CD4-positive, alpha-beta T cell (primary cell): ENCODE results near the gene TFPI. TPM values are rescaled to one million over a fixed set of nuclear protein-coding genes. Genes with fewer than 3 reads are reported as not detected.

Experiments
- ATAC-seq: fragments of 200-7000 bp; cut with Tn5 transposase; one replicate; pipeline ENCODE4 v1.10.0; 2022; ENCODE audit warnings: mild to moderate bottlenecking; ENCODE audit not compliant: poor library complexity
- CTCF ChIA-PET: fragments of 350-600 bp; sonication (Branson Sonifier 250); formaldehyde crosslinking; loops from one replicate; lab custom pipeline; 2021; ENCODE audit warnings: antibody characterized with exemption, inconsistent platforms; lab: Charles Lee
- POLR2A ChIA-PET: fragments of 350-600 bp; sonication (Branson Sonifier 250); formaldehyde crosslinking; loops from one replicate; lab custom pipeline; 2021; ENCODE audit warnings: antibody characterized with exemption, inconsistent platforms; lab: Charles Lee
- DNase-seq, 14 experiments: peaks; one replicate each; pipeline ENCODE4 v3.0.0-alpha.2; 2013 to 2020; ENCODE audit warnings: mixed read lengths in 2 of 14
- H3K27ac ChIP-seq, 2 donors: one replicate each; pipeline versions ENCODE4 v1.5.1 to v1.7.0; 2013; ENCODE audit warnings: low read length in 2 of 2, low read depth in 1 of 2, mild to moderate bottlenecking in 1 of 2
- H3K27me3 ChIP-seq, 2 experiments: 1 replicate in 1 of 2; 2 replicates in 1 of 2; pipeline versions ENCODE4 v1.6.1 to v1.7.0; 2013; ENCODE audit warnings: low read length in 2 of 2, control low read depth in 1 of 2, mild to moderate bottlenecking in 1 of 2, moderate library complexity in 1 of 2; ENCODE audit not compliant: insufficient read depth in 2 of 2, control insufficient read depth in 1 of 2
- H3K36me3 ChIP-seq: one replicate; pipeline ENCODE4 v1.6.1; 2013; ENCODE audit warnings: low read length, control low read depth; ENCODE audit not compliant: insufficient read depth
- H3K4me1 ChIP-seq: one replicate; pipeline ENCODE4 v1.6.1; 2013; ENCODE audit warnings: low read length, control low read depth; ENCODE audit not compliant: insufficient read depth
- H3K4me3 ChIP-seq: one replicate; pipeline ENCODE4 v1.5.1; 2013; ENCODE audit warnings: mild to moderate bottlenecking, low read length, moderate library complexity
- H3K9me3 ChIP-seq, 2 experiments: 1 replicate in 1 of 2; 2 replicates in 1 of 2; pipeline versions ENCODE4 v1.6.1 to v1.7.0; 2013; ENCODE audit warnings: low read length in 2 of 2, mild to moderate bottlenecking in 2 of 2, control low read depth in 1 of 2, moderate library complexity in 1 of 2; ENCODE audit not compliant: control insufficient read depth in 1 of 2, insufficient read depth in 1 of 2
- H3K27ac Mint-ChIP-seq: one replicate; pipeline ENCODE4 v1.8.0; 2020; ENCODE audit warnings: mixed read lengths
- H3K27me3 Mint-ChIP-seq: one replicate; pipeline ENCODE4 v1.8.0; 2021; ENCODE audit warnings: mixed read lengths
- H3K36me3 Mint-ChIP-seq: one replicate; pipeline ENCODE4 v1.8.0; 2021; ENCODE audit warnings: low read depth, mixed read lengths
- H3K4me1 Mint-ChIP-seq: one replicate; pipeline ENCODE4 v1.8.0; 2021; ENCODE audit warnings: low read depth, mixed read lengths
- H3K4me3 Mint-ChIP-seq: one replicate; pipeline ENCODE4 v1.8.0; 2020; ENCODE audit warnings: mild to moderate bottlenecking, mixed read lengths
- H3K9me3 Mint-ChIP-seq: one replicate; pipeline ENCODE4 v1.8.0; 2020; ENCODE audit warnings: mixed read lengths
- intact Hi-C, 2 experiments: fragments of 100-400 bp; cut with DNase I in 1 of 2; cut with micrococcal nuclease in 1 of 2; formaldehyde crosslinking; loops; one replicate each; pipeline versions ENCODE4 v1.15.1 to v1.9.0; 2023 to 2025; cut with DNase I, micrococcal nuclease
- total RNA-seq, 174 experiments: library from RNA in 2 of 174; stranded (reverse) in 2 of 174; gene quantifications; one replicate each; pipeline ENCODE4 v1.2.3 and lab custom pipeline; 2021 to 2026
- TF ChIP-seq, protein P1 (sequence below): fragments of 200-600 bp; IDR thresholded peaks from one replicate; pipeline ENCODE4 v1.8.0; 2022; ENCODE audit warnings: antibody characterized with exemption, mild to moderate bottlenecking

The TFPI gene
- total RNA-seq, 2 experiments from 2014 or later = 0.17 TPM; not detected in 1

- CTCF ChIA-PET = no interaction called here
- ATAC-seq = no peak
- Mint-ChIP-seq H3K4me1 (peaks cover 5% of the 10 kb centered on the region), H3K27me3 (peaks cover 10% of the 10 kb centered on the region), H3K4me3 (no peak overlapping the region), H3K27ac (no peak overlapping the region), H3K9me3 (peaks cover 3% of the 10 kb centered on the region), H3K36me3 (no peaks in the 10 kb centered on the region)
- TF ChIP-seq, protein P1, sequence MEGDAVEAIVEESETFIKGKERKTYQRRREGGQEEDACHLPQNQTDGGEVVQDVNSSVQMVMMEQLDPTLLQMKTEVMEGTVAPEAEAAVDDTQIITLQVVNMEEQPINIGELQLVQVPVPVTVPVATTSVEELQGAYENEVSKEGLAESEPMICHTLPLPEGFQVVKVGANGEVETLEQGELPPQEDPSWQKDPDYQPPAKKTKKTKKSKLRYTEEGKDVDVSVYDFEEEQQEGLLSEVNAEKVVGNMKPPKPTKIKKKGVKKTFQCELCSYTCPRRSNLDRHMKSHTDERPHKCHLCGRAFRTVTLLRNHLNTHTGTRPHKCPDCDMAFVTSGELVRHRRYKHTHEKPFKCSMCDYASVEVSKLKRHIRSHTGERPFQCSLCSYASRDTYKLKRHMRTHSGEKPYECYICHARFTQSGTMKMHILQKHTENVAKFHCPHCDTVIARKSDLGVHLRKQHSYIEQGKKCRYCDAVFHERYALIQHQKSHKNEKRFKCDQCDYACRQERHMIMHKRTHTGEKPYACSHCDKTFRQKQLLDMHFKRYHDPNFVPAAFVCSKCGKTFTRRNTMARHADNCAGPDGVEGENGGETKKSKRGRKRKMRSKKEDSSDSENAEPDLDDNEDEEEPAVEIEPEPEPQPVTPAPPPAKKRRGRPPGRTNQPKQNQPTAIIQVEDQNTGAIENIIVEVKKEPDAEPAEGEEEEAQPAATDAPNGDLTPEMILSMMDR = no peak
- no peaks in the 10 kb centered on the region for H3K9me3 ChIP-seq
- intact Hi-C loops = no loop called here
- H3K36me3 ChIP-seq = no peaks in the 10 kb centered on the region
- no peak for DNase-seq
- H3K27ac ChIP-seq = no peak overlapping the region
- H3K4me3 ChIP-seq = no peak overlapping the region
- POLR2A ChIA-PET = no interaction called here
- H3K27me3 ChIP-seq = no peaks in the 10 kb centered on the region
- no peaks in the 10 kb centered on the region for H3K4me1 ChIP-seq
Observed at GRCh38 chr2:187554704-187555082, 458 bp upstream of the TFPI start.

DNA sequence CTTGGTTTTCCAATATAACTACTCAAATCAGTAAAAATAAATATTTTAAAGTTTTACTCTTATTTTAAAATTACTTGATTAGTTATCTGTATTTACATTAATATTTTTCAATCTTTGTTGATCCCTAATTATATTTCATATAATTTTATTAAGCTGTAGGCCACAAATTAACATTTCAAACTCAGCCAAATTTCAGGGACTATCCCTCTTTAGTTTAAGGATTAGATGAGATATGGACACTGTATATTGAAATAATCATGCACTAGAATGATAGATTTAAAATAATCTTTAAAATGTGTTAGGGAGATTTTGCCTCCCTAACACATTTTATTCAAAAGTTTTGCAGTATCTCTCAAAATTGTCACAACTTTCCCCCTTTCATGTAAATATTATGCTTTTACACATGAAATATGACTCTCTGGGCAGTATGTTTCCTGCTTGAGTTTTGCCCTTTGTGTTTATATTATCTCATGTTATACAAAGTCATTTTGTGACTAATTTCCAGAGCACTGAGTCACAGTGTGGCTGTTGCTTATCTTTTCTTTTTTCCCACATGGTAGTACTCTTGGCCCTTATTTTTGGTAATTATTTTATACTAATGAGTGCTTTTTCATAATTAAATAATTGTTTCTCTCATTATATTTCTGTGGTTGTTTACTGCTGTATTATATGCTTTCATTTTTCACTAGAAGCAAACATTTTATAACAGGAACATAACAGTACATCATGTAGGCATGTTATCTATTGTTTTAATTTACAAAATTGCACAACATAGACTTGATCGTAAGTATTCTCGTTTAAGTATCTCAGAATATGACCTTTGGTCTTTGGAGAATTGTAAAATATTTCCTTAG lies 1.2 kb downstream of the TFPI start:
- peak in 2 of 14 experiments; percentile 4 to 8 for DNase-seq
- Histone ChIP-seq H3K4me1 (no peaks in the 10 kb centered on the region), H3K36me3 (no peaks in the 10 kb centered on the region), H3K27ac (no peak overlapping the region), H3K27me3 (no peaks in the 10 kb centered on the region), H3K4me3 (no peak overlapping the region), H3K9me3 (no peaks in the 10 kb centered on the region)
- CTCF ChIA-PET = no interaction called here
- Mint-ChIP-seq H3K27me3 (peaks cover 10% of the 10 kb centered on the region), H3K9me3 (peaks cover 3% of the 10 kb centered on the region), H3K4me1 (peaks cover 5% of the 10 kb centered on the region), H3K27ac (no peak overlapping the region), H3K36me3 (no peaks in the 10 kb centered on the region), H3K4me3 (no peak overlapping the region)
- intact Hi-C loops = no loop called here
- POLR2A ChIA-PET = no interaction called here
- TF ChIP-seq, protein P1 = no peak
- ATAC-seq = no peak

DNA sequence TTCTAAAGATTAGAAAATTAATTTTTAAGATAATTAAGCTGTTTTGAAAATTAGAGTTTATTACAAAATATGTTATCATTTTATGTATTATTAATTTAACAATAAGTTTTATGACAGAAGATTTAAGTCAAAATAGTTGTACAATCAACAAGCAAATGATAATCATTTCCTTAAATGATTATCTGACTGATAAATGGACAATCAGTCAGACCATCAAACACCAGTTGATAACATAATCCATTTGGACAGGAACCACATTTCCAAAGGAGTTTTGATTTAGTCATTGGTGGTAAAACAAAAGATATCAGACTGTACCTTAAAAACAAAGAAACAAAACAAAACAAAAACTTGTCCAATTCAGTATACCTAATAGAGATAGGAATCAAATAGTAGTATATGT lies 1.9 kb downstream of the TFPI start:
- ChIA-PET CTCF (no interaction called here), POLR2A (no interaction called here)
- Mint-ChIP-seq H3K4me1 (peaks cover 5% of the 10 kb centered on the region), H3K27me3 (peaks cover 10% of the 10 kb centered on the region), H3K4me3 (no peak overlapping the region), H3K27ac (no peak overlapping the region), H3K9me3 (peaks cover 3% of the 10 kb centered on the region), H3K36me3 (no peaks in the 10 kb centered on the region)
- no peak for DNase-seq
- H3K4me1 ChIP-seq = no peaks in the 10 kb centered on the region
- no peak overlapping the region for H3K4me3 ChIP-seq
- TF ChIP-seq, protein P1 = no peak
- no peak overlapping the region for H3K27ac ChIP-seq
- intact Hi-C loops = no loop called here
- no peaks in the 10 kb centered on the region for H3K9me3 ChIP-seq
- H3K27me3 ChIP-seq = no peaks in the 10 kb centered on the region
- no peaks in the 10 kb centered on the region for H3K36me3 ChIP-seq
- no peak for ATAC-seq
